ENCODE measurements around the gene ZNHIT3. TPM values are rescaled to one million over a fixed set of nuclear protein-coding genes. Genes with fewer than 3 reads are reported as not detected.

ZNHIT3 gene
- total and polyA plus RNA-seq, 2 of the 13 experiments (the other 11 are each of a cell fraction or from before 2014, with no cell fraction given): 66.6 to 77.4 TPM

DNA sequence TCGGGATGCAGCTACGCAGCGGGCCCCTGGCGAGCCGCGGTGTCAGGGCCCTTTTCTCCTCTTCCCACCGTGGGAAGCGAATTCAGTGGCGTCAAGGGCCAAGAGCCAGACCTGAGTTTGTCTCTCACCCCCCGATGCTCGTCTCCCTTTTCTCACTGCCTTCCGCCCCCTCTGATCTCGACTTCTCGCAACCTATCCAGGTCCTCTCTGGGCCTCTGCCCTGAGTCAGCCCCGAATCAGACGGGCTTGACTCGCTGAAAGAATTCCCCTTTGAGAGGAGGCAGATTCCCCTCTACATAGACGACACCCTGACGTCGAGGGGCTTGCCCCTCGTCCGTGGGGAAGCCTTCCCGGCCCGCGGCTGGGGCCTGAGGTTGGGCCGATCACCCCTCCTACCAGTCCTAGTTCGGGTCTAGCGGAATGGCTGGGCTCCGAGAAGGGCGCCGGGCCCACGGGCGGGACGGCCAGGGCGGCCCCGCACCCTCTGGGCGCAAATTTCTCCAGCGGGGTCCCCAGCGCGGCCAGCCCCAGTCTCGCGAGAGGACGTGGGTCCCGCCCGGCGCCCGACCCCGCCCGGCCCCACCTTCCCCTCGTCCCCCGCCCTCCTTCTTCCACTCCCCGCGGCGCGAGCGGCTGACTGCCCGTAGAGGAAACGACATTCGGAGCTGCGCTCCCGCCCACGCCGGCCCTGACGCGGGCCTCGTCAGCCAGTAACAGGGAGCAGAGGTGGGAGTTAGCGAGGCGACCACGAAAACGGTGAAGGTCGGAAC, 58.0 kb downstream of the ZNHIT3 start, which contains the start of gene GGNBP2 (continued):
- TF ChIP-seq, protein P1, sequence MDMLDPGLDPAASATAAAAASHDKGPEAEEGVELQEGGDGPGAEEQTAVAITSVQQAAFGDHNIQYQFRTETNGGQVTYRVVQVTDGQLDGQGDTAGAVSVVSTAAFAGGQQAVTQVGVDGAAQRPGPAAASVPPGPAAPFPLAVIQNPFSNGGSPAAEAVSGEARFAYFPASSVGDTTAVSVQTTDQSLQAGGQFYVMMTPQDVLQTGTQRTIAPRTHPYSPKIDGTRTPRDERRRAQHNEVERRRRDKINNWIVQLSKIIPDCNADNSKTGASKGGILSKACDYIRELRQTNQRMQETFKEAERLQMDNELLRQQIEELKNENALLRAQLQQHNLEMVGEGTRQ (IDR thresholded peaks at IDR 0.05; ENCODE audit: low read depth, low read length): no peak
- TF ChIP-seq, protein P1 (CRISPR knock-in tag; IDR thresholded peaks at IDR 0.05; ENCODE audit: borderline replicate concordance): no peak
- TF ChIP-seq KDM5A (IDR thresholded peaks at IDR 0.05; ENCODE audit: borderline replicate concordance, low read length): peak; percentile 74; the same call in 1 of the 2 replicates
- peak; percentile 58; the same call in 1 of the 2 replicates for TF ChIP-seq GATAD1 (CRISPR knock-in tag; IDR thresholded peaks at IDR 0.05)
- TF ChIP-seq ELF1 (CRISPR knock-in tag; IDR thresholded peaks at IDR 0.05): peak; percentile 26; the same call in 1 of the 2 replicates
- TF ChIP-seq HOXA7 (CRISPR knock-in tag; IDR thresholded peaks at IDR 0.05): no peak
- TF ChIP-seq HNF4A (CRISPR knock-in tag; IDR thresholded peaks at IDR 0.05): no peak
- TF ChIP-seq CENPT (CRISPR knock-in tag; IDR thresholded peaks at IDR 0.05; ENCODE audit: low read depth): peak; percentile 74; the same call in 1 of the 2 replicates
- no peak for TF ChIP-seq ZNF24 (IDR thresholded peaks at IDR 0.05)
- TF ChIP-seq ZFP36L2 (CRISPR knock-in tag; IDR thresholded peaks at IDR 0.05): no peak
- peak; percentile 15; the same call in 1 of the 2 replicates for TF ChIP-seq GATA4 (IDR thresholded peaks at IDR 0.05; ENCODE audit: borderline replicate concordance, low read depth)
- TF ChIP-seq, protein P2, sequence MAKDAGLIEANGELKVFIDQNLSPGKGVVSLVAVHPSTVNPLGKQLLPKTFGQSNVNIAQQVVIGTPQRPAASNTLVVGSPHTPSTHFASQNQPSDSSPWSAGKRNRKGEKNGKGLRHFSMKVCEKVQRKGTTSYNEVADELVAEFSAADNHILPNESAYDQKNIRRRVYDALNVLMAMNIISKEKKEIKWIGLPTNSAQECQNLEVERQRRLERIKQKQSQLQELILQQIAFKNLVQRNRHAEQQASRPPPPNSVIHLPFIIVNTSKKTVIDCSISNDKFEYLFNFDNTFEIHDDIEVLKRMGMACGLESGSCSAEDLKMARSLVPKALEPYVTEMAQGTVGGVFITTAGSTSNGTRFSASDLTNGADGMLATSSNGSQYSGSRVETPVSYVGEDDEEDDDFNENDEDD (CRISPR knock-in tag; IDR thresholded peaks at IDR 0.05; ENCODE audit: borderline replicate concordance): peak; percentile 75
- TF ChIP-seq ZNF572 (CRISPR knock-in tag; IDR thresholded peaks at IDR 0.05): no peak
- TF ChIP-seq, protein P3, sequence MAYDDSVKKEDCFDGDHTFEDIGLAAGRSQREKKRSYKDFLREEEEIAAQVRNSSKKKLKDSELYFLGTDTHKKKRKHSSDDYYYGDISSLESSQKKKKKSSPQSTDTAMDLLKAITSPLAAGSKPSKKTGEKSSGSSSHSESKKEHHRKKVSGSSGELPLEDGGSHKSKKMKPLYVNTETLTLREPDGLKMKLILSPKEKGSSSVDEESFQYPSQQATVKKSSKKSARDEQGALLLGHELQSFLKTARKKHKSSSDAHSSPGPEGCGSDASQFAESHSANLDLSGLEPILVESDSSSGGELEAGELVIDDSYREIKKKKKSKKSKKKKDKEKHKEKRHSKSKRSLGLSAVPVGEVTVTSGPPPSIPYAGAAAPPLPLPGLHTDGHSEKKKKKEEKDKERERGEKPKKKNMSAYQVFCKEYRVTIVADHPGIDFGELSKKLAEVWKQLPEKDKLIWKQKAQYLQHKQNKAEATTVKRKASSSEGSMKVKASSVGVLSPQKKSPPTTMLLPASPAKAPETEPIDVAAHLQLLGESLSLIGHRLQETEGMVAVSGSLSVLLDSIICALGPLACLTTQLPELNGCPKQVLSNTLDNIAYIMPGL (CRISPR knock-in tag; IDR thresholded peaks at IDR 0.05; ENCODE audit: borderline replicate concordance in 1 of 2, low read depth in 1 of 2): peak in 1 of 2 experiments; percentile 77; a peak in 1 of 4 replicates
- no peak for TF ChIP-seq ZNF703 (CRISPR knock-in tag; IDR thresholded peaks at IDR 0.05; ENCODE audit: borderline replicate concordance)
- no peak for TF ChIP-seq NFE2L2 (IDR thresholded peaks at IDR 0.05; ENCODE audit: low read length)
- peak; percentile 80; the same call in 1 of the 2 replicates for TF ChIP-seq NFKB2 (CRISPR knock-in tag; IDR thresholded peaks at IDR 0.05; ENCODE audit: borderline replicate concordance)
- no peak for TF ChIP-seq ZNF841 (CRISPR knock-in tag; IDR thresholded peaks at IDR 0.05; ENCODE audit: borderline replicate concordance)
- TF ChIP-seq ZNF761 (CRISPR knock-in tag; conservative IDR thresholded peaks at IDR 0.05): 0 out of 2 replicates have a peak, but pooled peaks have one; percentile 9
- TF ChIP-seq ZNF557 (CRISPR knock-in tag; IDR thresholded peaks at IDR 0.05): no peak
- TF ChIP-seq MZF1 (CRISPR knock-in tag; IDR thresholded peaks at IDR 0.05; ENCODE audit: borderline replicate concordance): no peak
- TF ChIP-seq SP5 (CRISPR knock-in tag; IDR thresholded peaks at IDR 0.05; ENCODE audit: borderline replicate concordance, low read depth): no peak; the same call in 1 of the 2 replicates
- peak; percentile 55; the same call in 1 of the 2 replicates for TF ChIP-seq GFI1 (CRISPR knock-in tag; IDR thresholded peaks at IDR 0.05; ENCODE audit: borderline replicate concordance)
- no peak; the same call in 1 of the 2 replicates for TF ChIP-seq ZNF33A (CRISPR knock-in tag; IDR thresholded peaks at IDR 0.05; ENCODE audit: borderline replicate concordance)
- no peak for TF ChIP-seq HDAC2 (CRISPR knock-in tag; IDR thresholded peaks at IDR 0.05)
- peak; percentile 87; the same call in 1 of the 2 replicates for TF ChIP-seq SMAD1 (CRISPR knock-in tag; IDR thresholded peaks at IDR 0.05; ENCODE audit: borderline replicate concordance, low read depth)
